ENCODE results near the gene HYAL4. TPM values are rescaled to one million over a fixed set of nuclear protein-coding genes. Genes with fewer than 3 reads are reported as not detected.
"Not testable (repeated sequence)": the region's sequence is repeated elsewhere in the genome, so short reads cannot be mapped to it uniquely, and the experiment has no call there.

The HYAL4 gene
- total RNA-seq, 4 donors from 2014 or later, result not detected

DNA sequence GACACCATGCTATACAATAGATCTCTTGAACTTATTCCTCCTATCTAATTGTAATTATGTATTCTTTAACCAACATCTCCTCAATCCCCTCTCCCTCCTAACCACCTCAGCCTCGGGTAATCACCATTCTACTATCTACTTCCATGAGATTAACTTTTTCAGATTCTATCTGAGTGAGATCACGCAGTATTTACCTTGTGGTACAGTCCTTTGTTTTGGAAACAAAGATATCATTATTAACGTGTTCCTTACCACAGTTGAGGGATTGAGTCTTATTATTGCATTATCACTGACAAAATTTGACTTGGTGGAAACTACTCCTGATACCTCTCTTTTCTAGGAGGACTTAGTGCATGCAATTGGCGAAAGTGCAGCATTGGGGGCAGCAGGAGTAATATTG lies 26.0 kb upstream of the HYAL4 start:
- H3K27ac ChIP-seq, result no peak overlapping the region
- H3K9me3 ChIP-seq, result no peaks in the 10 kb centered on the region
- intact Hi-C loops (cut with DNase I; ENCODE audit: low total_unique reads), result no loop called here
- TF ChIP-seq, protein P1, sequence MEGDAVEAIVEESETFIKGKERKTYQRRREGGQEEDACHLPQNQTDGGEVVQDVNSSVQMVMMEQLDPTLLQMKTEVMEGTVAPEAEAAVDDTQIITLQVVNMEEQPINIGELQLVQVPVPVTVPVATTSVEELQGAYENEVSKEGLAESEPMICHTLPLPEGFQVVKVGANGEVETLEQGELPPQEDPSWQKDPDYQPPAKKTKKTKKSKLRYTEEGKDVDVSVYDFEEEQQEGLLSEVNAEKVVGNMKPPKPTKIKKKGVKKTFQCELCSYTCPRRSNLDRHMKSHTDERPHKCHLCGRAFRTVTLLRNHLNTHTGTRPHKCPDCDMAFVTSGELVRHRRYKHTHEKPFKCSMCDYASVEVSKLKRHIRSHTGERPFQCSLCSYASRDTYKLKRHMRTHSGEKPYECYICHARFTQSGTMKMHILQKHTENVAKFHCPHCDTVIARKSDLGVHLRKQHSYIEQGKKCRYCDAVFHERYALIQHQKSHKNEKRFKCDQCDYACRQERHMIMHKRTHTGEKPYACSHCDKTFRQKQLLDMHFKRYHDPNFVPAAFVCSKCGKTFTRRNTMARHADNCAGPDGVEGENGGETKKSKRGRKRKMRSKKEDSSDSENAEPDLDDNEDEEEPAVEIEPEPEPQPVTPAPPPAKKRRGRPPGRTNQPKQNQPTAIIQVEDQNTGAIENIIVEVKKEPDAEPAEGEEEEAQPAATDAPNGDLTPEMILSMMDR (IDR thresholded peaks at IDR 0.05), result no peak
- no peak for TF ChIP-seq POLR2A (IDR thresholded peaks at IDR 0.05)
- no peaks in the 10 kb centered on the region for H3K27me3 ChIP-seq
- no peaks in the 10 kb centered on the region for H3K36me3 ChIP-seq
- DNase-seq, result no peak
- H3K4me3 ChIP-seq, result no peak overlapping the region
- H3K4me1 ChIP-seq, result no peaks in the 10 kb centered on the region

DNA sequence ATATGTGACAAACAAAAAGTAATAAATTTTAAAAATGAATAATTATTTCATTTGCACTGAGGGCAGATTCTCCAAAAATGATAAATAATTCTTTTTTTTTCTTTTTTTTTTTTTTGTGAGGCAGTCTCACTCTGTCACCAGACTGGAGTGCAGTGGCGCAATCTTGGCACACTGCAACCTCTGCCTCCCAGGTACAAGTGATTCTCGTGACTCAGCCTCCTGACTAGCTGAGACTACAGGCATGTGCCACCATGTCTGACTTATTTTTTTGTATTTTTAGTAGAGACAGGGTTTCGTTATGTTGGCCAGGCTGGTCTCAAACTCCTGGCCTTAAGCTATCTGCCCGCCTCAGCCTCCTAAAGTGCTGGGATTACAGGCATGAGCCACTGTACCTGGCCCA lies 25.2 kb upstream of the HYAL4 start:
- H3K27me3 ChIP-seq; H3K36me3 ChIP-seq; H3K27ac ChIP-seq; H3K4me1 ChIP-seq; H3K9me3 ChIP-seq; DNase-seq; intact Hi-C loops (cut with DNase I; ENCODE audit: low total_unique reads); H3K4me3 ChIP-seq: not testable (repeated sequence)

DNA sequence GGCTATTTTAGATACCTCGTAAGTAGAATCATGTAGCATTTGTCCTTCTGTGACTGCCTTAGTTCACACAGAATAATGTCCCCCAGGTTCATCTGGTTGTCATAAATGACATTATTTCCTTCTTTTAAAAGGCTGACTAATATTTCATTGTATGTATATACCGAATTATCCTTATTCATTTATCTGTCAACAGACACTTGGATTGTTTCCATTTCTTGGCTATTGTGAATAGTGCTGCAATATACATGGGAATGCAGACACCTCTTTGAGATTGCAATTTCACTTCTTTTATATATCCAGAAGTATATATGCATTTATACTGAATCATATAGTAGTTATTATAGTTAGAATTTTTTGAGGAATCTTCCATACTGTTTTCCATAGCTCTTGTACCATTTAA lies 24.1 kb upstream of the HYAL4 start:
- no peak overlapping the region for H3K4me3 ChIP-seq
- no peaks in the 10 kb centered on the region for H3K4me1 ChIP-seq
- H3K27me3 ChIP-seq, result no peaks in the 10 kb centered on the region
- no peaks in the 10 kb centered on the region for H3K9me3 ChIP-seq
- H3K36me3 ChIP-seq, result no peaks in the 10 kb centered on the region
- H3K27ac ChIP-seq, result no peak overlapping the region
- TF ChIP-seq, protein P1 (IDR thresholded peaks at IDR 0.05), result no peak
- TF ChIP-seq POLR2A (IDR thresholded peaks at IDR 0.05), result no peak
- no peak for DNase-seq
- intact Hi-C loops (cut with DNase I; ENCODE audit: low total_unique reads), result no loop called here

DNA sequence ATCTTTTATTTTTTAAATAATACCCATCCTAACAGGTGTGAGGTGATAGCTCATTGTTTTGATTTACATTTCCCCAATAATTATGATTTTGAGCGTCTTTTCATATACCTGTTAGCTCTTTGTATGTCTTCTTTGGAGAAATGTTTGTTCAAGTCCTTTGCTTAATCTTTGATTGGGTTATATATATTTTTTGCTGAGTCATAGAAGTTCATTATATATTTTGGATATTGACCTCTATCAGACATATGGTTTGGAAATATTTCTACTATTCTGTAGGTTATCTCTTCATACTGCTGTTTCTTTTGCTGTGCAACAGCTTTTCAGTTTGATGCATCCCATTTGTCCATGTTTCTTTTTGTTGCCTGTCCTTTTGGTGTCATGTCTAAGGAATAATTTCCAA lies 23.6 kb upstream of the HYAL4 start:
- Histone ChIP-seq H3K27me3 (no peaks in the 10 kb centered on the region), H3K27ac (no peak overlapping the region), H3K4me3 (no peak overlapping the region), H3K36me3 (no peaks in the 10 kb centered on the region), H3K9me3 (no peaks in the 10 kb centered on the region), H3K4me1 (no peaks in the 10 kb centered on the region)
- intact Hi-C loops (cut with DNase I; ENCODE audit: low total_unique reads), result no loop called here
- no peak for TF ChIP-seq POLR2A (IDR thresholded peaks at IDR 0.05)
- TF ChIP-seq, protein P1 (IDR thresholded peaks at IDR 0.05), result no peak
- DNase-seq, result no peak

DNA sequence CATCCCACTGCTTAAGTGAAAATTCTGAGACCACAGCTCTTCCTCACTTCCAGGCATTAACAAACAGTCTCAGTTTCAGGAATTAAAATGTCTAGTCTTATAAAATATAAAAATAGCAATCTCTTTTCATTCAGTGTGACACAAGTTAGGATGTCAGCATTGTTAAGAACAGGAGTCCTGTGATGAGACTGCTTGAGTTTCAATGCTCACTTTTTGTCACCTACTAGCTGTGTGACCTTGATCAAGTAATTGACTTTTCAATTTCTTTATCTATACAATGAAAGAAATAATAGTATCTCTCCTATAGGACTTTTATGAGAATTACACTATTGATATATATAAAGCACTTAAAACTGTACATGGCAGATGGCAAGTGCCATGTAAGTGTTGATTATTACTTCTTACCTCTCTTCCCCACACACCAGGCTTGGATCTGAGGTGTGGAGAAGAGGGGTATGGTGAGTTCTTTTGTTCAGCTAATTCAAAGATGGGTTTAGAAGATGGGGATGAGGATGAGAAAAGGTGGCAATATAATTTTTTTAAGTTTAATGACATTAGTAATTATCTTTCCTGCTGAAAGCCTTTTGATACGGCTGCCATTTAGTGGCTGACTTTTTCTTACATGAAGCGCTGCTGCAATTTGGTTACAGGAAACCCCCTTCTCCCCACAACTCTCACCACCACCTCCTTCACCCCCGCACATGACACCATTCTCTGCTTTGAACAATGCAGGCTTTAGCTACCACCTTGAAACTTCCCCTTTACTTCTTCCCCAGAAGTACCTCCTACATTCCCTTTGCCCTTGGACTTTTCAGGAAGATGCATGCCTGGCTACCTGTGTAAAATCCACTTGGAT lies 20.8 kb upstream of the HYAL4 start:
- no peak for TF ChIP-seq POLR2A (IDR thresholded peaks at IDR 0.05)
- TF ChIP-seq, protein P1 (IDR thresholded peaks at IDR 0.05), result no peak
- intact Hi-C loops (cut with DNase I; ENCODE audit: low total_unique reads), result no loop called here
- no peak for DNase-seq
- Histone ChIP-seq H3K9me3 (no peaks in the 10 kb centered on the region), H3K4me1 (no peaks in the 10 kb centered on the region), H3K36me3 (no peaks in the 10 kb centered on the region), H3K27me3 (no peaks in the 10 kb centered on the region), H3K27ac (no peak overlapping the region), H3K4me3 (no peak overlapping the region)

DNA sequence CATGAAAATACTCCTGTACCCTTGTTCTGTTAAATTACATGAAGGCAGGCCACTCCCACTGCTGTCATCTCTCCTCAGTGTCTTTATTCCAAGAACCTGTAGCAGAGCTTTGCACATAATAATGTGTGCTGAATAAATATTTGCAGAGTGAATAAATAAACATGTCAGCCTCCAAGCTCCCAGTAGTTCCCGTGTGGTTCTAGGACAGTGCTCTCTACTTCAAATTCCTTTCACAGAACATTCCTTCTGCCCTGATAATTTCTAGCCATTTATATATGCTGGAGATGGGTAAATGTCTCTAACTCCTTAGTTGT lies 20.3 kb upstream of the HYAL4 start:
- H3K4me1 ChIP-seq, result no peaks in the 10 kb centered on the region
- no peaks in the 10 kb centered on the region for H3K27me3 ChIP-seq
- DNase-seq, result no peak
- no peaks in the 10 kb centered on the region for H3K36me3 ChIP-seq
- intact Hi-C loops (cut with DNase I; ENCODE audit: low total_unique reads), result no loop called here
- no peak overlapping the region for H3K4me3 ChIP-seq
- H3K9me3 ChIP-seq, result no peaks in the 10 kb centered on the region
- TF ChIP-seq, protein P1 (IDR thresholded peaks at IDR 0.05), result no peak
- TF ChIP-seq POLR2A (IDR thresholded peaks at IDR 0.05), result no peak
- no peak overlapping the region for H3K27ac ChIP-seq

Measured in uterus (tissue), 4 donors.